Ascending aorta (tissue), 2 donors: ENCODE results near the gene PTPRN2. TPM values are rescaled to one million over a fixed set of nuclear protein-coding genes. Genes with fewer than 3 reads are reported as not detected.

ENCODE experiments used
- DNase-seq, 2 donors: peaks; one replicate each; pipeline ENCODE4 v3.0.0-alpha.2; 2019; ENCODE audit warnings: low spot score in 2 of 2
- H3K27ac ChIP-seq, 2 donors: fragments of 200-600 bp; sonication (generic); one replicate each; pipeline ENCODE4 v1.5.1; 2016 to 2017; ENCODE audit warnings: mild to moderate bottlenecking in 1 of 2
- H3K27me3 ChIP-seq: fragments of 200-600 bp; sonication (generic); one replicate; pipeline ENCODE4 v1.5.1; 2017
- H3K36me3 ChIP-seq, 2 donors: fragments of 200-600 bp; sonication (generic); one replicate each; pipeline ENCODE4 v1.5.1; 2016
- H3K4me1 ChIP-seq, 2 donors: fragments of 200-600 bp; sonication (generic); one replicate each; pipeline ENCODE4 v1.5.1; 2016 to 2017; ENCODE audit warnings: mild to moderate bottlenecking in 1 of 2
- H3K4me3 ChIP-seq, 2 donors: fragments of 200-600 bp; sonication (generic); one replicate each; pipeline ENCODE4 v1.5.1; 2016 to 2017; ENCODE audit warnings: mild to moderate bottlenecking in 1 of 2
- H3K9me3 ChIP-seq, 2 donors: fragments of 200-600 bp; sonication (generic); one replicate each; pipeline ENCODE4 v1.5.1; 2016
- intact Hi-C: fragments of 100-400 bp; cut with DNase I; formaldehyde crosslinking; loops from one replicate; pipeline ENCODE4 v1.15.1; 2023
- total RNA-seq: library from RNA; depleted of rRNA; stranded (reverse); fragments of >200 nt; gene quantifications from one replicate; pipeline ENCODE4 v1.1.0, GENCODE V29; 2016
- TF ChIP-seq, protein P1 (sequence below), 3 experiments: fragments of 200-600 bp in 2 of 3; fragments of 450-650 bp in 1 of 3; sonication (generic) in 2 of 3; IDR thresholded peaks; one replicate each; pipeline ENCODE4 v1.5.1; 2016 to 2019; ENCODE audit warnings: antibody characterized with exemption in 3 of 3, mild to moderate bottlenecking in 1 of 3, moderate library complexity in 1 of 3

Gene PTPRN2
- total RNA-seq, 1 donor from 2014 or later, result 7.3 TPM

GRCh38 chr7:157669768-157670351 lies 917.8 kb downstream of the PTPRN2 start:
- Histone ChIP-seq H3K27ac (no peak overlapping the region), H3K36me3 (no peaks in the 10 kb centered on the region), H3K27me3 (no peaks in the 10 kb centered on the region), H3K9me3 (no peaks in the 10 kb centered on the region), H3K4me3 (no peak overlapping the region), H3K4me1 (no peaks in the 10 kb centered on the region)
- no peak for DNase-seq
- TF ChIP-seq, protein P1, sequence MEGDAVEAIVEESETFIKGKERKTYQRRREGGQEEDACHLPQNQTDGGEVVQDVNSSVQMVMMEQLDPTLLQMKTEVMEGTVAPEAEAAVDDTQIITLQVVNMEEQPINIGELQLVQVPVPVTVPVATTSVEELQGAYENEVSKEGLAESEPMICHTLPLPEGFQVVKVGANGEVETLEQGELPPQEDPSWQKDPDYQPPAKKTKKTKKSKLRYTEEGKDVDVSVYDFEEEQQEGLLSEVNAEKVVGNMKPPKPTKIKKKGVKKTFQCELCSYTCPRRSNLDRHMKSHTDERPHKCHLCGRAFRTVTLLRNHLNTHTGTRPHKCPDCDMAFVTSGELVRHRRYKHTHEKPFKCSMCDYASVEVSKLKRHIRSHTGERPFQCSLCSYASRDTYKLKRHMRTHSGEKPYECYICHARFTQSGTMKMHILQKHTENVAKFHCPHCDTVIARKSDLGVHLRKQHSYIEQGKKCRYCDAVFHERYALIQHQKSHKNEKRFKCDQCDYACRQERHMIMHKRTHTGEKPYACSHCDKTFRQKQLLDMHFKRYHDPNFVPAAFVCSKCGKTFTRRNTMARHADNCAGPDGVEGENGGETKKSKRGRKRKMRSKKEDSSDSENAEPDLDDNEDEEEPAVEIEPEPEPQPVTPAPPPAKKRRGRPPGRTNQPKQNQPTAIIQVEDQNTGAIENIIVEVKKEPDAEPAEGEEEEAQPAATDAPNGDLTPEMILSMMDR (IDR thresholded peaks at IDR 0.05), result no peak
- intact Hi-C loops, result no loop called here

DNA sequence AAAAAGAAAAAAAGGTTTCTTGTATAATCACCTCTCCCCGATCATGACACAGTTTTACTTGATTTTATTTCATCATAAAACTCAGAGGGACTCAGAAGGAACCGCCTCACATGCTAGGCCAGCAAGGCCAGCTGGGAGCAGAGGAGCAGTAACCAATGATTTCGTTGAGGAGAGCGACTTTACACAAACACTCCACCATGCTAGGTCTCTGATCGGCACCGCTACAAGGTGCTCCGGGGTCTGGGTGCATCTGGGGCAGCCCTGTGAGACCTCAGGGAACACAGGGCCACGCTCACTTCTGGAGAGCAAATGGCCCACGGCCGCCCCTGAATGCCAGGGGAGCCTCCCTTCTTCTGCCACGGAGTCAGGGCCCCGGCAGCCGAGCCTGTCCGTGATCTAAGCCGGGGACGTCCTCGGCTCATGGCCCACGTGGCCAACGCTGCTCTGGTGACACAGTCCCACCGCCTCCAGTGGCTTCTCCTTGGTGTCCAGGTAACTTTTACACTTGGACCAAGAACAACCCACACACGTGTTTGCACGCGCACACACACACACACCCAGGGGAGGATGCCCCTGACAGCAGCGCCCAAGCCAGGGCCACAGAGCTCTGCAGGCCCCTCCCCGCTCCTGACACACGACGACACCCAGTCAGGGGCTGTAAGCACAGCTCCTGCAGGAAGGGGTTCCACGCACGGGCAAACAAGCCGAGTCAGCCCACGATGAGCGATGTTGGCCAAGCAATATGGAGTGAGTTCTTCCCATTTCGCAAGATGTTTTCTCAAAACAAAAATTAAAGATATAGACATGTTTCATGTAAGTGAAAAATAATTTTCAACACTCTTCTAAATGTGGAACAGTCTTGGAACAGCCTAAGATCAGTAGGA lies 918.5 kb downstream of the PTPRN2 start:
- Histone ChIP-seq H3K27me3 (no peaks in the 10 kb centered on the region), H3K4me3 (no peak overlapping the region), H3K36me3 (no peaks in the 10 kb centered on the region), H3K9me3 (no peaks in the 10 kb centered on the region), H3K4me1 (no peaks in the 10 kb centered on the region), H3K27ac (no peak overlapping the region)
- TF ChIP-seq, protein P1 (IDR thresholded peaks at IDR 0.05), result no peak
- intact Hi-C loops, result no loop called here
- no peak for DNase-seq

GRCh38 chr7:157668221-157668883 lies 919.3 kb downstream of the PTPRN2 start:
- Histone ChIP-seq H3K27ac (no peak overlapping the region), H3K27me3 (no peaks in the 10 kb centered on the region), H3K36me3 (no peaks in the 10 kb centered on the region), H3K9me3 (no peaks in the 10 kb centered on the region), H3K4me3 (no peak overlapping the region), H3K4me1 (no peaks in the 10 kb centered on the region)
- intact Hi-C loops, result no loop called here
- TF ChIP-seq, protein P1 (IDR thresholded peaks at IDR 0.05), result no peak
- DNase-seq, result no peak

- no peak overlapping the region for H3K27ac ChIP-seq
- intact Hi-C loops, result no loop called here
- no peak overlapping the region for H3K4me3 ChIP-seq
- H3K9me3 ChIP-seq, result no peaks in the 10 kb centered on the region
- H3K27me3 ChIP-seq, result no peaks in the 10 kb centered on the region
- no peaks in the 10 kb centered on the region for H3K4me1 ChIP-seq
- DNase-seq, result no peak
- no peaks in the 10 kb centered on the region for H3K36me3 ChIP-seq
- TF ChIP-seq, protein P1 (IDR thresholded peaks at IDR 0.05), result no peak
Measured at GRCh38 chr7:157667731-157668130, 919.9 kb downstream of the PTPRN2 start.

DNA sequence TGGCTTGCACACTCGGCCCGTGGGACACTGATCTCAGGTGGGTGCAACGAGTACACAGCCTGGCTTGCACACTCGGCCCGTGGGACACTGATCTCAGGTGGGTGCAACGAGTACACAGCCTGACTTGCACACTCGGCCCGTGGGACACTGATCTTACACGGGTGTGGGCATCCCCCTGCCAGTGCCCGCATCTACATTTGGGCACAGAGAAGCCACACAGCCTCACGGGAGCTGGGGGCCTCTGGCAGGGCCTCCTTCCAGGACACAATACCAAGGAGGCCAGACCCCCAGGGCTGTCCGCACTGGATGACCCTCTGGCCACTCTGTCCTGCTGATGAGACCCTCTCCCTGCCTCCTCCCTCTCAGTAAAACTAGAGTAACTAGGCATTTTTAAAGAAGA lies 920.4 kb downstream of the PTPRN2 start:
- H3K27ac ChIP-seq, result no peak overlapping the region
- intact Hi-C loops, result no loop called here
- DNase-seq, result no peak
- TF ChIP-seq, protein P1 (IDR thresholded peaks at IDR 0.05), result no peak
- H3K4me1 ChIP-seq, result no peaks in the 10 kb centered on the region
- H3K36me3 ChIP-seq, result no peaks in the 10 kb centered on the region
- no peaks in the 10 kb centered on the region for H3K9me3 ChIP-seq
- no peak overlapping the region for H3K4me3 ChIP-seq
- no peaks in the 10 kb centered on the region for H3K27me3 ChIP-seq
